Urinary bladder (tissue), 4 donors: ENCODE results near the gene PCDH15. TPM values are rescaled to one million over a fixed set of nuclear protein-coding genes. Genes with fewer than 3 reads are reported as not detected.
"Not testable (repeated sequence)": the region's sequence is repeated elsewhere in the genome, so short reads cannot be mapped to it uniquely, and the experiment has no call there.

ENCODE experiments used
- DNase-seq: peaks from one replicate; pipeline ENCODE4 v3.0.0-alpha.2; 2015; ENCODE audit errors: extremely low spot score
- H3K27ac ChIP-seq: one replicate; pipeline ENCODE4 v1.5.1; 2013; ENCODE audit warnings: low read depth, mild to moderate bottlenecking, moderate library complexity
- H3K36me3 ChIP-seq: one replicate; pipeline ENCODE4 v1.6.1; 2013; ENCODE audit warnings: mild to moderate bottlenecking, moderate library complexity; ENCODE audit not compliant: insufficient read depth
- H3K4me1 ChIP-seq: one replicate; pipeline ENCODE4 v1.6.1; 2013; ENCODE audit warnings: mild to moderate bottlenecking, moderate library complexity; ENCODE audit not compliant: insufficient read depth
- H3K4me3 ChIP-seq: one replicate; pipeline ENCODE4 v1.5.1; 2013; ENCODE audit warnings: low read depth, low read length
- WGBS: extraction: QIAGEN DNeasy Blood & Tissue Kit; methylation state at CpG from one replicate; pipeline ENCODE4 v1.1.7; 2013; 5-methylcytosine and 5-hydroxymethylcytosine counted together
- polyA plus RNA-seq: library from polyadenylated mRNA; stranded (reverse); fragments of 200-250 nt; gene quantifications from one replicate; pipeline ENCODE4 v1.2.3, GENCODE V29; 2013
- total RNA-seq: library from RNA; depleted of rRNA; stranded (reverse); fragments of >200 nt; gene quantifications from one replicate; pipeline ENCODE4 v1.2.3, GENCODE V29; 2014
- donor health status: healthy with polysubstance abuse.
- donor health status: healthy.

The PCDH15 gene
- total and polyA plus RNA-seq, 2 donors = 0.03 to 1.9 TPM

DNA sequence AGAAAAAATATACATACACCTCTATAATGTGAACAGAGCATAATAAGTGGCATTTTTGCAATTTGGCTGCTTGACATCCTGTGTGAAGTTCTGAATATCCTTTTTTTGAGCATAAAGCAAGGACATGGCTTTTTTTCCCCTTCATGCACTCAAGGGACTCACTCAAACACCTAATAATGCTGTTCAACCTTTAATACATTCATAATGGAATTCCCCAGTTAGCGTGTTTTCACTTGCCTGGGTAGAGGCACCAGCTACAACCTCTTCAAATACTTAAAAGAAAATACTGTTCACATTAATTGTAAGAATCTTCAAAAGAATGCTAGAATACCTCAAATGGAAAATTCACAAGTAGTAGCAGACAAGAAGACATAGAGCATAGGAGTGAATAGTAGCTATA is 316.8 kb downstream of the PCDH15 start:
- H3K36me3 ChIP-seq = no peaks in the 10 kb centered on the region
- DNase-seq = no peak
- no peak overlapping the region for H3K4me3 ChIP-seq
- no peak overlapping the region for H3K27ac ChIP-seq
- no peaks in the 10 kb centered on the region for H3K4me1 ChIP-seq
- 83% methylated on average over 1 of the region's 1 CpG for WGBS

DNA sequence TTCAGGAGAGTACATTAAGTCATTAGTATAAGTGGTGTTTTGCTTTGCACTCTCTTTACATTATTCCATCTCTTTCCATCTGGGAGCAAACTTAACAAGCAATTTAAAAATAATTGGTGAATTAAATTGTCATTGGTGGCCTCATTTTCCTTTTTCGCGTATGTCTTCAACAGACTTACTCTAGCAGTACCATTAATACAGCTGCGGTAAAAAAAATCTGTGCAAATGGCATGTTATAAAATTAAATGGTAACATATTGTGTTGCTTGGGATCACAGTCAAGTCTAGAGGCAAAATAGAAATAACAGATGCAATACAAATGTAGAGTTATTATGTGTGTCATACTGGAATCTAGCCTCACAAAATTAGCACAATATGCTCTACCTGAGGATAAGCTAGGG is 322.4 kb downstream of the PCDH15 start:
- Histone ChIP-seq H3K27ac (no peak overlapping the region), H3K36me3 (no peaks in the 10 kb centered on the region), H3K4me3 (no peak overlapping the region), H3K4me1 (no peaks in the 10 kb centered on the region)
- no peak for DNase-seq
- 91% methylated on average over 3 of the region's 3 CpGs for WGBS

DNA sequence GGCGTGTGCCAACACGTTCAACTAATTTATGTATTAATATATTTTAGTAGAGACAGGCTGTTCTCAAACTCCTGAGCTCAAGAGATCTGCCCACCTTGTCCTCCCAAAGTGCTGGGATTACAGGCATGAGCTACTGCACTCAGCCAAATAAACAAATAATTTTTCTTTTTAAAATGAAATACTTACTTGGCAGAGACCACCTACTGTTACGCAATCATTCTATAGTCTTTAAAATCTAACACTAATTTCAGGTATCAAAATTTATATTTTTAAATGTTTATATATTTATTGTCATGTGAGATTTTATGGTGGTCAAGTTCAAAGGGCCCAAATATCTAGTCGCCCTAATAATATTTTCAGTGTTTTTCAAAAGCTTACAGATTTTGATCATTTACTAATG is 323.3 kb downstream of the PCDH15 start:
- H3K27ac ChIP-seq = no peak overlapping the region
- H3K4me3 ChIP-seq = no peak overlapping the region
- H3K4me1 ChIP-seq = no peaks in the 10 kb centered on the region
- no peak for DNase-seq
- WGBS = 91% methylated on average over 4 of the region's 4 CpGs
- H3K36me3 ChIP-seq = no peaks in the 10 kb centered on the region

DNA sequence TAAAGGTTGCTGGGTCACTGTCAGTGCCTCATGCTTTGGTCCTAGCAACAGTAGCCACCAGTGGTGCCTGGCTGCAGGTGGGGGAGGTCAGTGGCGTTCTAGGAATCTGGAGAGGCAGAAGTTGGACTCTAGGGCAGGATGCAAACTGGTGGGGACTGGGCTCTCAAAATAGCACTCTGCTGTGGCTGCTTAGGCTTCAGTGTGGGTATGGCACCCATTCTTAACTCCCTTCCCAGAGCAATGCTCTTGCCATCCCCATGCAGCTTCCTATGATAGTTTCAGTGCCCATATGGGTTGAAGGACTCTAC is 330.8 kb downstream of the PCDH15 start:
- Histone ChIP-seq H3K36me3 (no peaks in the 10 kb centered on the region), H3K27ac (no peak overlapping the region), H3K4me3 (no peak overlapping the region), H3K4me1 (no peaks in the 10 kb centered on the region)
- no peak for DNase-seq
- 83% methylated on average over 1 of the region's 1 CpG for WGBS

DNA sequence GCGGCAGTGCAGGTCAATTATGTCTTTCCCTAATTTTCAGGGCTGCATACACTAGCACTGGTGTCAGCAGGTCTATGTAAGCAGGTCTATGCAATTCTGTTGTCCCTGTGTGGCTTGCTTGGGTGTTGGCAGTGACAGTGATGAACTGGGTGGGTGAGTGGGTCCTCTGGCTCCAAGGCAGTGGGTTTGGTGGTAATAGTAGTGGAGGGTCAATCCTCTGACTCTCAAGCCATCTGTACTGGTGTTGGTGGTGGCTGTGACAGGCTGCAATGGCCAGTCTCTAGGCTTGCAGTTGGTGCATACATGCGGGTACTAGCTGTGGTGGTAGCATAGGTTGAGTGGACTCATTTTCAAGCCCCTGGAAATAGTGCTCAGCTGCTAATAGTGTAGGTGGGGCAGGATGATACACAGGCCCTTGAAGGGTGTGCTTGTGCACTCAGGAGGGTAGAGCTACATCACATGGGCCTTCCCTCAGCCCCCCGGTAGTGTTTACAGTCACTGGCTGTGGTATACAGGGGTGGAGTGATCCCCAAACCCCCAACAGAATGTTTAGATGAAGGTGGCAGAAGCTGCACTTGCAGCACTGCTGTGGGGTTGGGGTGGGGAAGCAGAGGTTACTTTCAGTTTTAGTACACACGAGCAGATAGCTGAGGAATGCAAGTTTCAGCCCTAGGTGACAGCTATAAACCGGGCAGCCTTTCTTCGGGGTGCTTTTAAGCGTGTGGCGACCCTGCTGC is 331.3 kb downstream of the PCDH15 start:
- H3K36me3 ChIP-seq = no peaks in the 10 kb centered on the region
- no peak for DNase-seq
- 67% methylated on average over 8 of the region's 8 CpGs for WGBS
- no peak overlapping the region for H3K4me3 ChIP-seq
- H3K27ac ChIP-seq = no peak overlapping the region
- no peaks in the 10 kb centered on the region for H3K4me1 ChIP-seq

DNA sequence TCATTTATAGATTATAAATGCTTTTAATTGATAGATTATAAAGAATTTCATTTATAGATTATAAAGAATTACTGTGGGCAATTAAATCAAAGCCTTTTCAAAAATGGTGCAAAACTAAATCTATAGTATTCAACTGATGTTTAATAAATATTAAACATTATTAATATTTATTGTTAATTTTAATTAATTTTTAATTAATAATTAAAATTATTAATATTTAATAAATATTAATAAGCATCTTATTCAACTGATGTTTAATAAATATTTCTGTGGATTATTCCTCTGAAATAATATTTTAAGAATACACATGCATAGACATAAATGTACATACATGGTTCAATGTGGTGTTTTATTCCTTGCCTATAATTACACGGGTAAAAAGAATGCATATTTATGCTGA is 346.8 kb downstream of the PCDH15 start:
- WGBS = 81% methylated on average over 1 of the region's 1 CpG
- DNase-seq = no peak
- Histone ChIP-seq H3K36me3 (no peaks in the 10 kb centered on the region), H3K4me1 (no peaks in the 10 kb centered on the region), H3K27ac (no peak overlapping the region), H3K4me3 (no peak overlapping the region)

DNA sequence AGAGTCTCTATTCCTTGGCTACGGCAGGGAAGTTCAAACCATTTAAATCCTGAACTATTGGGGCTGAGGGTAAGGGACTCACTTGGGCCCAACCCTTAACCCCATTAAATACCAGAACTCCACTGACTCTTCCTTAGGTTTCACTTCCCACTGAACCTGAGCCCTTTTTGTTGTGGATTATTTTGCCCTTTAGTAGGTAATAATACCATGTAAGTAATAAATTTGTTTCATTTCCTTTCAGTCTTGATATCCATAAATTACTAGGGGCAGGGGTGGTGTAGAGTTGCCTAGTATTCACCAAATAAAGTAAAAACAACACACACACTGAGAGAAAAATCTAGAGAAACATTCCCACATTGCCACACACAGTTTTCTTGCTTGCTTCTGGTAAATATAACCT is 352.0 kb downstream of the PCDH15 start:
- 92% methylated on average over 1 of the region's 1 CpG for WGBS
- Histone ChIP-seq H3K36me3 (no peaks in the 10 kb centered on the region), H3K4me1 (no peaks in the 10 kb centered on the region), H3K4me3 (no peak overlapping the region), H3K27ac (no peak overlapping the region)
- DNase-seq = no peak

DNA sequence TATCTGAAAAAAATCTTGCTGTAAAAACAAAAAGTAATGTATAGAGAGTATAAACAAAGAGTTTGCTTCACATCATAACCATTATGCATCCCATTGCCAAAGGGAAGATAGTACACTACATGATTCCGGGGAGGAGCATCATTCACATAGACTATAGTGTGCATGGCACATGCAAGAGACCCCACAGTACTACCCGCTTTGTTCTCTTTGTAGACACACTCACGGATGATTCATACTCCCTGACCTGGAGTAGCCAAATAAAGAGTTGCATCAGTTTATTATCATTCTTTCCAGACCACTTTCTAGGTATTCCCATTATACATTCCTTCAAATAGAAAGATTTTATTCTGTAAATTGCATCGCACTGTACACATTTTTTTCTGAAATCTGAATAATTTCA is 356.9 kb downstream of the PCDH15 start:
- Histone ChIP-seq H3K4me3 (no peak overlapping the region), H3K4me1 (no peaks in the 10 kb centered on the region), H3K27ac (no peak overlapping the region), H3K36me3 (no peaks in the 10 kb centered on the region)
- WGBS = 82% methylated on average over 4 of the region's 4 CpGs
- DNase-seq = no peak

DNA sequence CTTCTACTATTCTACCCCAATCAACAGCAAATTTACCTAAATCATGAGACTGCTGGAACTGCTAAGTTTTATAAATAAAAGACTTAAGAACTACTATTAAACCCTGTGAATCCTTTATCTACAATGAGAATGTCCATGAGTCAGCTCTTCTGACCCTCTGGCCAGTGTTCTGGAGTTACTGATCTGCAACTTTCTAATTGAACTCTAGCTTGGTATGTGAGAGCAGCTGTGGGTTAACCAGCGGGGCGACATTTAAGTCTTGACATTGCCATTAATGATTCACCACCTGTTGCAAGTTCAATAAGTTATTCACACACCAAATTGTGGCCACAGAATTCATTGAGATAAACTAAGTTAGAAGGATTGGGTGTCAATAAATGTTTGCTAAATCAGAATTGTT is 359.8 kb downstream of the PCDH15 start:
- DNase-seq = no peak
- 95% methylated on average over 2 of the region's 2 CpGs for WGBS
- Histone ChIP-seq H3K4me1 (no peaks in the 10 kb centered on the region), H3K36me3 (no peaks in the 10 kb centered on the region), H3K27ac (no peak overlapping the region), H3K4me3 (no peak overlapping the region)

DNA sequence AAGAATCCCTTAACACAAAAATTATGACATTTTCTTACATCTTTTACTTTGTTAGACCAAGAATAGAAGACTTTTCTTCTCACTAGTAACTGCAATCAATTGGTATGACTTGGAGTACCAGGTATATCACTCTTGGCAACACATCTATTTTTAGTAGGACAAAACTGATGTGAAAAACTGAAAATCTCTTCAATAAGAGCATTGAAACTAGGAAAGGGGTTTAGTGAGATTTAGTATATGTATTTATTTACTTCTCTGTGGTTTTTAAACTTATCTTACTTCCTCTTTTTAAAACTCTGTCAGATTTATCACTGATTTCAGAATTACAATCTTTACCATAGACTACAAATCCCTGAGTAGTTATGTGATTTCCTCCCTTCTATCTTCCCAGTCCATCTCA is 366.2 kb downstream of the PCDH15 start:
- H3K36me3 ChIP-seq = no peaks in the 10 kb centered on the region
- DNase-seq = no peak
- H3K27ac ChIP-seq = no peak overlapping the region
- H3K4me3 ChIP-seq = no peak overlapping the region
- no peaks in the 10 kb centered on the region for H3K4me1 ChIP-seq

DNA sequence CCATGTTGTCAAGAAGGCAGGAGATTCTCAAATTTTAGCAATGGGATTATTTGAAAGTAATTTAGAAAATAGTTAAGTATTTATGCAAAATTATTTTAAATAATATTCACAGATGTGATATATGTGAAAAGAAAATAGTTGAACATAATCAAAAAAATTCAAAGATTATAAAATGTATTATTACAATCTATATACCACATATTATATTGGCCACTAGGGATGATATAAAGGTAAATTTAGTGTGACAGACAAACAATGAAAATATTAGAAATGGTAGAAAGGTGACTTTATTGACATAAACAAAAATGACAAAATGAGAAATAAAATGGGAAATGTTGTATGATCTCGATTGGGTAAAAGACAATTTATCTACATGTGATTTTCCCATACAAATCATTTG is 385.5 kb downstream of the PCDH15 start:
- H3K4me1 ChIP-seq = no peaks in the 10 kb centered on the region
- no peak overlapping the region for H3K4me3 ChIP-seq
- WGBS = 93% methylated on average over 1 of the region's 1 CpG
- H3K36me3 ChIP-seq = no peaks in the 10 kb centered on the region
- DNase-seq = no peak
- no peak overlapping the region for H3K27ac ChIP-seq

DNA sequence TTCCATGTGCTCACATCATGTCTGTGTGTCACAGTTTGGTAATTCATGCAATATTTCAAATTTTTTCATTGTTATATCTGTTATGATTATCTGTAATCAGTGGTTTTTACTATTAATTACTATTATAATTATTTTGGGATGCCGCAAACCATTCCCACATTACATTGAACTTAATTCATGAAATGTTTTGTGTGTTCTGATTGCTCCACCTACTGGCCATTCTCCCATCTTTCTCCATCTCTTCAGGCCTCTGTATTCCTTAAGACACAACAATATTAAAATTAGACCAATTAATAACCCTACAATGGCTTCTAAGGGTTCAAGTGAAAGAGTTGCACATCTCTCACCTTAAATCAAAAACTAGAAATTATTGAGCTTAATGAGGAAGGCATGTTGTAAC is 398.5 kb downstream of the PCDH15 start:
- Histone ChIP-seq H3K36me3 (no peaks in the 10 kb centered on the region), H3K27ac (no peak overlapping the region), H3K4me3 (no peak overlapping the region), H3K4me1 (no peaks in the 10 kb centered on the region)
- 69% methylated on average over 1 of the region's 1 CpG for WGBS
- DNase-seq = no peak

DNA sequence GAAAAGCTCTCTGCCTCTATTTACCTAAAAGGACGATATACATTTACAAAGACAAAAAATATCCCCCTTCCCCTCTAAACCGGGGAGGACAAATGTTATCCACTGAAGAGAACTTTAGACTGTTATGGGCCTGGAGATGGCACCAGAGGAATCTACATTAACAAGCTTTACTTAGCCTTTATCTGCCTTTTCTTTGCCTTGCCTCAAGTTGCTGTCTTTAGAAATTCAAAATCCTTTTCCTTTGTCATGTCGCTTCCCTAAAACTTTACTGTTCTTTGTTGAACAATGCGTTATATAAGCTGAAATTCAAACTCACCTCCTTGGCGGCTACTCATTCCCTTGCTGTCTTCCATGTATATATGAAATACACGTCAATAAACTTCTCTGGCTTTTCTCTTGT is 405.0 kb downstream of the PCDH15 start:
- Histone ChIP-seq H3K36me3 (no peaks in the 10 kb centered on the region), H3K4me1 (no peaks in the 10 kb centered on the region), H3K4me3 (no peak overlapping the region), H3K27ac (no peak overlapping the region)
- DNase-seq = no peak
- 75% methylated on average over 6 of the region's 6 CpGs for WGBS

DNA sequence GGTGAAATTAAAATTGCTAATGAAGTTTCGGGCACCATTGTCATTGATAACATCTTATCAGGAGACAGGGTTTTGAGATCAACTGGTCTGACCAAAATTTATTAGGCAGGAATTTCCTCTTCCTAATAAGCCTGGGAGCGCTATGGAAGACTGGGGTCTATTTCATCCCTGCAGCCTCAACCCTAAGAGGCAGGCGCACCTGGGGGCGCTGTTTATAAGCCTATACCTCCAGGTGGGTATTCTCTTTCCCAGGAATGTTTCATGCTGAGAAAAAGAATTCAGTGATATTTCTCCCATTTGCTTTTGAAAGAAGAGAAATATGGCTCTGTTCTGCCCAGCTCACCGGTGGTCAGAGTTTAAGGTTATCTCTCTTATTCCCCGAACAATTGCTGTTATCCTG is 406.4 kb downstream of the PCDH15 start:
- H3K36me3 ChIP-seq, H3K27ac ChIP-seq, DNase-seq, H3K4me1 ChIP-seq, H3K4me3 ChIP-seq: not testable (repeated sequence)
- 75% methylated on average over 6 of the region's 6 CpGs for WGBS

DNA sequence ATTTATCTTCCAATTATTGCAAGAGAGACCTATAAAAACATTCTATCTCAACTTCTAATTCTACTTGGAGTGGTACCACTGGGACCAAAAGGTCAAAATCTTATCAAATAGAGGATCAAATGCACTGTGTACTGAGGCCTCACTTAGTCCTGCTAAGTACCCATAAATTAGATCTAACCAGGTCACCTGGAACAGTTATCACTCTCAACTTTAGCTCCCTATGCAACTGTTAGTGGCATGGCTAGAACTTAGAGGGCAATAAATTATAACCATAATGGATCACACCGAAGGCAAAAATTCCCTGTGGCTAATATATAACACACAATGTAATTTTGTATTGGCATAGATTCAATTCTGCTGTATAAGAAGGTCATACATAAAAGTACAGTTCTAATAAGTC is 428.9 kb downstream of the PCDH15 start:
- 36% methylated on average over 1 of the region's 1 CpG for WGBS
- H3K4me1 ChIP-seq = no peaks in the 10 kb centered on the region
- H3K27ac ChIP-seq = no peak overlapping the region
- no peaks in the 10 kb centered on the region for H3K36me3 ChIP-seq
- DNase-seq = no peak
- H3K4me3 ChIP-seq = no peak overlapping the region
